ENCODE data around the gene PGAP6. TPM values are rescaled to one million over a fixed set of nuclear protein-coding genes. Genes with fewer than 3 reads are reported as not detected.

Gene PGAP6
- total and polyA plus RNA-seq, 9 of the 15 experiments (the other 6 are each of a cell fraction or from before 2014, with no cell fraction given): 0.45 to 50.2 (median 39.3) TPM

DNA sequence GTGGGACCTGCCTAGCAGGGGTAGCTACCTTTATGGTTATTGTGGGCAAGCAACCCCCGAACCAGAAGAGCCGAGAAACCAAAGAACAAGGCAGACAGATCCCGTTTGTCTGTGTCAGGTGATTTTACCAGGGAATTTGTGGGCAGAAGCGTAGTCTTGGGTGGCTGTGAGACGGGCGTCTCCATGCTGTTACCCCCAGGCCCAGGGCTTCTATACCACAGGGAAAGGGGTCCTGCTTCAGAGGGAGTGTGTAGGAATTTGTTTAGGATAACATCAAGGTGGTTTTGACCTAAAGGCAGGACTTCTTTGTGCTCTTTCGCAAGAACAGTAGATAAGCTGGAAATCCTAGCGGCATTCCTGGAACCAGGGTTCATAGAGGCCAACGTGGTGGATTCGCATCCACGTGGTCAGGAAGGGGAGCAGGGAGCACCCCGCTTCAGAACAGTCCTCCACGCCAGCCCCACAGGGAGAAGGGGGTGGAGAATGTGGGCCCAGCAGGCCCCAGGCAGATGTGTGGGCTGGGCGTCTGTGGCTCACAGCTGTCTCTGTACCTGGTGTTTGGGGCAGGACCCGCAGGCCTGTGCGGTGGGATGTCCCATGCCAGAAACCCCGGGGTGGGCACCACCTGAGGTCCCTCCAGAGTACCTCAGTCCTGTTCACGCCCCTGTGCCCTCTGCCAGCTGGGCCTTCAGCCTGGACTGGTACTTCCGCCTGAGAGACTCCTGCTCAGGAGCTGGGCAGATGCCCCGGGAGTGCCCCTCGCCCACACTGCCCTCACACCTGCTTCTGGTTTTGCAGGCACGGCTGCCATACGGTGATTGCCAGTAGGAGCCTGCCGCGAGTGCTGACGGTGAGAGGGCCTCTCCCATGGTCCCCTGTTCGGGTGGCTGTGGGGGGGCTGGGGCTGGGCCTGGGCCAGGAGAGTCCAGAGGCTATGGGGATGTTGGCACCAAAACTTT is 24.0 kb upstream of the PGAP6 start (continued):
- TF ChIP-seq HNRNPLL (IDR thresholded peaks at IDR 0.05; ENCODE audit: low read depth, low read length, poor library complexity, severe bottlenecking): no peak
- peak; percentile 38 for TF ChIP-seq PRDM10 (IDR thresholded peaks at IDR 0.05; ENCODE audit: partially characterized antibody)
- TF ChIP-seq EP300 (IDR thresholded peaks at IDR 0.05; ENCODE audit: low read length): peak; percentile 75
- TF ChIP-seq BRCA1 (IDR thresholded peaks at IDR 0.05): no peak
- TF ChIP-seq BRCA1 (CRISPR knock-in tag; IDR thresholded peaks at IDR 0.05): no peak
- TF ChIP-seq NCOA4 (IDR thresholded peaks at IDR 0.05; ENCODE audit: partially characterized antibody): no peak
- TF ChIP-seq, protein P1, sequence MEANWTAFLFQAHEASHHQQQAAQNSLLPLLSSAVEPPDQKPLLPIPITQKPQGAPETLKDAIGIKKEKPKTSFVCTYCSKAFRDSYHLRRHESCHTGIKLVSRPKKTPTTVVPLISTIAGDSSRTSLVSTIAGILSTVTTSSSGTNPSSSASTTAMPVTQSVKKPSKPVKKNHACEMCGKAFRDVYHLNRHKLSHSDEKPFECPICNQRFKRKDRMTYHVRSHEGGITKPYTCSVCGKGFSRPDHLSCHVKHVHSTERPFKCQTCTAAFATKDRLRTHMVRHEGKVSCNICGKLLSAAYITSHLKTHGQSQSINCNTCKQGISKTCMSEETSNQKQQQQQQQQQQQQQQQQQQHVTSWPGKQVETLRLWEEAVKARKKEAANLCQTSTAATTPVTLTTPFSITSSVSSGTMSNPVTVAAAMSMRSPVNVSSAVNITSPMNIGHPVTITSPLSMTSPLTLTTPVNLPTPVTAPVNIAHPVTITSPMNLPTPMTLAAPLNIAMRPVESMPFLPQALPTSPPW (CRISPR knock-in tag; IDR thresholded peaks at IDR 0.05): 0 out of 2 replicates have a peak, but pooled peaks have one; percentile 25
- no peak for TF ChIP-seq BRF1 (IDR thresholded peaks at IDR 0.05; ENCODE audit: borderline replicate concordance, extremely low read depth, insufficient read length)
- peak; percentile 73 for TF ChIP-seq ARID1B (IDR thresholded peaks at IDR 0.05)
- no peak for TF ChIP-seq NR4A1 (CRISPR knock-in tag; IDR thresholded peaks at IDR 0.05)
- TF ChIP-seq NR4A1 (tag; IDR thresholded peaks at IDR 0.05): 0 out of 2 replicates have a peak, but pooled peaks have one; percentile 64
- TF ChIP-seq TAF7 (tag; IDR thresholded peaks at IDR 0.05): no peak
- peak; percentile 77; the same call in 1 of the 2 replicates for TF ChIP-seq EP400 (IDR thresholded peaks at IDR 0.05)
- TF ChIP-seq TBL1XR1 (IDR thresholded peaks at IDR 0.05; ENCODE audit: low read length in 2 of 2): peak in 1 of 2 experiments; percentile 31; a peak in 1 of 4 replicates
- TF ChIP-seq HDAC2 (IDR thresholded peaks at IDR 0.05): 0 out of 2 replicates have a peak, but pooled peaks have one; percentile 45
- no peak for TF ChIP-seq SNIP1 (IDR thresholded peaks at IDR 0.05; ENCODE audit: low read depth)
- 0 out of 2 replicates have a peak, but pooled peaks have one; percentile 20 for TF ChIP-seq ZEB2 (IDR thresholded peaks at IDR 0.05)
- no peak for TF ChIP-seq KLF16 (IDR thresholded peaks at IDR 0.05)
- no peak for TF ChIP-seq SMC3 (conservative IDR thresholded peaks at IDR 0.05; ENCODE audit: insufficient read depth, low read depth, low read length)
- TF ChIP-seq POLR2G (IDR thresholded peaks at IDR 0.05; ENCODE audit: low read depth, low read length): peak; percentile 38; the same call in 1 of the 2 replicates
- no peak for TF ChIP-seq GATAD2B (IDR thresholded peaks at IDR 0.05; ENCODE audit: borderline replicate concordance)
- peak; percentile 48; the same call in 1 of the 2 replicates for TF ChIP-seq TEAD4 (IDR thresholded peaks at IDR 0.05; ENCODE audit: low read length)
- TF ChIP-seq TEAD4 (CRISPR knock-in tag; IDR thresholded peaks at IDR 0.05; ENCODE audit: borderline replicate concordance): no peak
- peak in 1 of 2 experiments; percentile 60; a peak in 2 of 4 replicates for TF ChIP-seq HDAC1 (IDR thresholded peaks at IDR 0.05)

All from K562 (cell line).